ENCODE measurements around the gene ELMOD3. TPM values are rescaled to one million over a fixed set of nuclear protein-coding genes. Genes with fewer than 3 reads are reported as not detected.
"Not testable (repeated sequence)": the region's sequence is repeated elsewhere in the genome, so short reads cannot be mapped to it uniquely, and the experiment has no call there.

ELMOD3 gene
- total RNA-seq, 1 experiment from 2014 or later = 22.6 TPM

- DNase-seq (ENCODE audit: low read depth) = no peak
Observed at GRCh38 chr2:85400541-85401463, 46.2 kb downstream of the ELMOD3 start.

DNA sequence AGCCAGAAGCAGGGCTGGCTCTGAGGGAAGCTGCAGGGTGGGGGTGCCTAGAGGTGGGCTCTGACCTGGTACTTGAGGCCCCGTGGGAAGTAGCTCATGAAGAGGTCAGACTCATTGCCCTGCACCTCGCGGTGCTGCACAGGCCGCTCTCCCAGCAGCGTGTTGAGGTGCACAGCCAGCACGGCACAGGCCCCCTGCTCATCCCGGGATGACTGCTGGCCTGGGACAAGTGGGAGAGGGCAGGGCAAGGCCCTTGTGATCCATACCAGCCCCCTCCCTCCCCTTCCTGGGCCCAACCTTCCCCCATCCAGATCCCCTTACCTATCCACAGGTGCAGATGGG lies 46.9 kb downstream of the ELMOD3 start:
- no peak for DNase-seq (ENCODE audit: low read depth)

DNA sequence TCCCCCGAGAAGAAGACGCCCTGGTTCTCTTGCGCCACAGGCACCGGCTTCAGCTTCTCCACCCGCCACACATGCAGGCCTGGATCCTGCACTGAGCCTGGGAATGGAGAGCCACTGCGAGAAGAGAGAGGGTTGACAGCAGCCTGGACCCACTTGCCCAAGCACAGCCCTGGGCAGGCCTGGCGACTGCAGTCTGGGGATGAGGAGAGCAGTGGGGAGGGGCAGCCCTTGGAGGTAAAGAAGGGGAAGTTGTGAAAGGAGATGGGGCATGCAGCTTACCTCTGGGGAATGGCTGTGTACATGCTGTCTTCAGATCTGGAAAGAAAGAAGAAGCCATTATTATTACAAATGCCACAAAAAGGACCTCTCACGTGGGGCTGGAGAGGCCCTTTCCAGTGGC lies 47.3 kb downstream of the ELMOD3 start:
- DNase-seq (ENCODE audit: low read depth) = no peak

DNA sequence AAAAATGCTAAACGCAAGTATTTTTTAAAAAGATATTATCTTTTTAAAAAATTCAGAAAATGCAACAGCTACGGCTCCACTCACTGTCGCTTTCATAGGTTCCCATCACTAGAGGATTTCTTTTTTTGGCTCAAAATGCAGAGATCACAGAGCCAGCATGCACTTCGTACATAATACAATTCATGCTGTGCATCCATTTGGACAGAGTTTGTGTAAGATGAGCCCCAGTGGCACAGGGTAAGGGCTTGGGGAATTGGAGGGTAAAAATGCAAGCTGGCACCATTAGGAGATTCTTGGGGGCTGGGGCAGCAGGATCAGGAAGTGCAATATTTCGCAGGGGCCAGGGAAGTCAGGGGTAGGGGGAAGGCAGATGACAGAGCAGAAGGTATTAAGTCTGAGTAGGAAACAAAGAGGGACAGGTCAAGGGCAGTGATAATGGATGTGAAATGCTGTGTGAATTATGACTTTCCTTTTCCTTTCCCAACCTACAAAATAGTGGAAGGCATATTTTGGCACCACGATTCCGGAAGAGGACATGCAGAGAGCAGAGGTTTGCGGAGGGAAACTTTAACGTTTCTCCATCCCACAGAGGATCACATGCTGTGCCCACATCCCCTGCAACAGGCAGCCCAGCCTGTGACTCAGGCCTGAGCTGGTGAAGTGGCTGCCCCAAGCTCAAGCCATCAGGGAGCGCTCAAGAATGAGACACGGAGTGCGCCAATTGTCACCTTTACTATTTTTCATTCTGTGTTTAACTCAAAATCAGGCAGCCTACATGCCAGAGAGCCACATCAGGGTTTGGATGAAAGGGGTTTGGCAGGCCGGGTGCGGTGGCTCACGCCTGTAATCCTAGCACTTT lies 50.9 kb downstream of the ELMOD3 start:
- DNase-seq (ENCODE audit: low read depth) = peak; percentile 96

GRCh38 chr2:85409845-85410583 lies 55.4 kb downstream of the ELMOD3 start, which contains the start of gene CAPG:
CAPG (minus strand) TSS chr2:85410366; CDS start chr2:85402145, 8,221 bp downstream.
- no peak for DNase-seq (ENCODE audit: low read depth)

GRCh38 chr2:85410584-85411404 lies 56.2 kb downstream of the ELMOD3 start:
- no peak for DNase-seq (ENCODE audit: low read depth)

GRCh38 chr2:85411405-85411748 lies 56.8 kb downstream of the ELMOD3 start:
- no peak for DNase-seq (ENCODE audit: low read depth)

DNA sequence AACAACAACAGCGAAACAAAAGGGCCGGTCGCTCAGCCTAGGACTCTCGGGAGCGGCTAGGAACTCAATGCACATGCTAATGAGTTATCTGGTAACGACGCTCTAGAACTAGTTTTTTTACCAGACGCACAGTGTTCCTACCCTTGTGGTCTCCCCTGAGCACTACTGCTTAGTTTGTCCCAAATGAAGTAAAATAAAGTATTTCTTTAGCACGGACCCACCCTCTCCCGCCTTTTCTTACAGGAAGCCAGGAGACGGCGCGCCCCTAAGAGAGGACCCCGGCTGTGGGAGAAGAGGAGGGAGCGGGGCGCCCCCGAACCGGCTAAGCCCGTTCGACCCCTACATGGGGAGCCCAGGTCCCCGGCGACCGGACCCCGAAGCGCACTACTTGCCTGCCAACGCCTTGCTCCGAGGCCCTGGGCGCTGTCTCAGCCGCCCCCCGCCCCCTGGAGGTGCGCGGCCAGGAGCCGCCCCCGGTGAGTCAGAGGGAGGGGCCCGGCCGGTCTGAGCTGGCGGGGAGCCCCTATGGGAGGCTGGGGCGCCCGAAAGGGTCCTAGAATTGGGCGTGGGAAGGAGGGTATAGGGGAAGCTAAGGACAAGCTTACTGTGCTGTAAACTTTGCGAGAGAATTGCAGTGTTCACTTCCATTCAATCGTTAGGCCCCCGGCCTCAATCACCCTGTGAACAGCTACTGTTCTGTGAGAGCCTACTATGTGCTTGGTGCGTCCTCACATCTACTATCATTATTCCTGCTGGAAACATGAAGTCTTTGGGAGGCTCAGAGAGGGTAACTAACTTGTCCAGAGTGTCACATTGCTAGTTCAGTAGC lies 59.2 kb downstream of the ELMOD3 start:
- DNase-seq (ENCODE audit: low read depth) = no peak

DNA sequence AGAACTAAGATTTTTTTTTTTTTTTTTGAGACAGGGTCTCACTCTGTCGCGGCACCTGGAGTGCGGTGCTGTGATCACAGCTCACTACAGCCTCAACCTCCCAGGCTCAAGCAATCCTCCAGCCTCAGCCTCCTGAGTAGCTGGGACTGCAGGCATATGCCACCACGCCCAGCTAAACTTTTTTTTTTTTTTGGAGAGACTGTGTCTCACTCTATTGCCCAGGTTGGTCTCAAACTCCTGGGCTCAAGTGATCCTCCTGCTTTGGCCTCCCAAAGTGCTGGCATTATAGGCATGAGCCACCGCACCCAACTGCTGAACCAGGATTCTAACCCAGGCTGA lies 59.8 kb downstream of the ELMOD3 start:
- DNase-seq (ENCODE audit: low read depth) = not testable (repeated sequence)

GRCh38 chr2:85414761-85415553 lies 60.4 kb downstream of the ELMOD3 start:
- DNase-seq (ENCODE audit: low read depth) = no peak

DNA sequence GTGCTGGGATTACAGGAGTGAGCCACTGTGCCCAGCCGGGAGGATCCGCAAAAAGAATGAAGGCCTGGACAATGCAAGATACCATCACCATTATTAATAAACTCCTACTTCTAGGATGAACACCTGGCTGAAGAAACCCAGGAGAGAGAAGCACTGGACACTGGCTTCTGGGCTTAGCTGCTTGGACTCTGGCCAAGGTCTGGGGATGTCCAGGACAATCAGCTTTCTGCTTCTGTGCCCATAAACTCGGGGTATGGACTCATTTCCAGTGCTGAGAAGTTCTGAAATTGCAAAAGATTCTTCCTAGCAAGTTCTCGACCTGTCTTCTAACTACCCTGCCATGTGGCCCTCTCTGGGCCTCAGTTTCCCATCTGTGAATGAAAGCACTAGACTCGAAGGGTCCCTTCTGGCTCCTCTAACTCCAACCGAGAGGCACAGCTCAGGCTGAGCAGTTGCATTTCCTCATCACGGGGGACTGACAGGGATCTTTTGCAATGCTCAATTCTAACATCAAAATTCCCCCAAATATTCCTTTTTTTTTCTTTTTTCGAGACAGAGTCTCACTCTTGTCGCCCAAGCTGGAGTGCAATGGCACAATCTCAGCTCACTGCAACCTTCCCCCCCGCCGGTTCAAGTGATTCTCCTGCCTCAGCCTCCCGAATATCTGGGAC lies 61.5 kb downstream of the ELMOD3 start:
- DNase-seq (ENCODE audit: low read depth) = no peak

GRCh38 chr2:85418132-85419008 lies 63.8 kb downstream of the ELMOD3 start, which contains the start of gene SH2D6:
SH2D6 (plus strand) TSS chr2:85418714; CDS start chr2:85429466, 10,752 bp downstream.
- peak; percentile 79 for DNase-seq (ENCODE audit: low read depth)

GRCh38 chr2:85419009-85419675 lies 64.6 kb downstream of the ELMOD3 start:
- no peak for DNase-seq (ENCODE audit: low read depth)

DNA sequence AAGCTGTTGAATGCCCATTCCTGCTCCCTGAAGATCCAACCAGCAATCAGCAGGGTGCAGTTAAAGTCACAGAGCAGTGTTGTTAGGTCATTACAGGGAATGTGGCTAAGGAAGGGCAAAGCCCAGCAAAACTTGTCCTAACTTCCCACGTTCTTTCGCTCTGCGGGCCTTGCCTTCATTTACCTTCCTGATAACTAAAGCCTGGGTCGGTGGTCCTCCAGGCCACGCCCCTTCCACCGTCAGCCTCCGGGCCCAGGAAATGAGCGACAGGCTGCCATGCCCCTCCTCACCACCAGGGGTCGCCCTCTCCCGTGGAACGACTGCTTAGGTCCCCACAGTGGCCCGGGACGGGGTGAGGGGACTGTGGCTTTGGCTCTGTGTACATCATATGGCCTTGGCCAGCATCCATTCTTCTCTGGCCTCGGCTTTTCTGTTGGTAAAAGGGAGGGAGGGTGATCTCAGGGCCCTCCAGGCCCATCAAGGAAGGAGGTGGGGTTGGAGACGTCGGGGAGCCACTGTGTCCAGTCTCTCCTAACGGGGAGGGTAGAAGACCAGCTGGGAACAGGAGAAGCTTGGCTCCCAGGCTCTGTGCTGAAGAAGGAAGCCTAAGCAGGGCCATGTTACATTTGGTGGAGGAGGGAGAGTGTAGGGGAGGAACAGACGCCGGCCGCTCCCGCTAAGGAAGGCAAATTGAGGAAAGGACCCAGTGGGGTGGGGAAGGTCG lies 66.1 kb downstream of the ELMOD3 start:
- peak; percentile 84 for DNase-seq (ENCODE audit: low read depth)

DNA sequence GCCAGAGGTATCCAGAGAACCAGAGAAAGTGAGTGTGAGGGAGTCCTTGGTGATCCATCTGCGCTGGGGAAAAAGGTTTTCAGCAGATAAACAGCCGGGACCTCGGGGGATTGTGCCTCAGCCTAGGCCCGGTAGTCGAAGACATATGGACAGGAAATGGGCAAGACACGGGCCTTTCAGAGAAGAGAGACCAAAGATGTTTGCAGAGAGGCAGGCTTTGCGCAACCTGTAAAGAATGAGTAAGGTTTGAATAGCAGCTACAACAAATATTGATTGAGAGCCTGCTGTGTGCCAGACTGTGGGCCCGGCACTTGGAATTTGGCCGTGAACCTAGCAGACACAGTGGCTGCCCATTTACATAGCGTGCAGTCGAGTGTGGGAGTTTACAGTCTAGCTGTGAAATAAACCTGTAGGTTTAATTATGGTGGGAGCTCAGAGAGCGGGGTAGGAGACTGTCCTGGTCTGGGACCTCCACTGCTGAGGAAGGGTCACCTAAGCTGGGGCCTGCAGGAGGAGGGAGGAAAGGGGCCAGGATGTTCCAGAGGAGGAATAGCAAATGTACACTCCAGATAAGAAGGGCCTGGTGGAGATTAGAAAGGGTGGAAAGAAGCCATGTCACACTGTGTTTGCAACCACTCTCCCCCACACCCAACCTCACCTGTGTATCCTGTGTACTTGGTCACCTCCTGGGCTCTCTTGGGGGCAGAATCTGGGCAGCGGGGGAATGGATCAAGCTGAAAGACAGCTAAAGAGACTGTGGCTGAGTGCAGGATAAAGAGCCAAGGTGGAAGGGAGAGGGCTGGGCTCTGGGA lies 66.9 kb downstream of the ELMOD3 start:
- peak; percentile 62 for DNase-seq (ENCODE audit: low read depth)

DNA sequence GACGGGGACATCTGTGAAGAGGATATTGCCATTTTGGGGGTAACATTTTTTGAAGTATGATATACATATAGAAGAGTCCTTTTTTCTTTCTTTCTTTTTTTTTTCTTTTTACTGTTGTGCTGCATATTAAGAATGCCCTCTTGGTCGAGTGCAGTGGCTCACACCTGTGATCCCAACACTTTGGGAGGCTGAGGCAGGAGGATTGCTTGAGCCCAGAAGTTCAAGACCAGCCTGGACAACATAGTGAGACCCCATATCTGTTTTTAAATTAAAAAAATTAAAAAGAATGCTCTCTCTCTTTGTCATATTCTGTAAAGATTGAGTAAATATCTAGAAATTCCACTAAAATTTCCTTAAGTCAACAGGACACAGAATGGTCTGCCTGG lies 67.5 kb downstream of the ELMOD3 start:
- no peak for DNase-seq (ENCODE audit: low read depth)

All from LHCN-M2 (cell line).